NCI-H510A treated with DMSO at 0.1 percent for 48 hours (cell line): ENCODE measurements around the gene PRDX5.
A peak's percentile ranks its signal among the peaks of the same experiment; 100 is the strongest.

Experiments used
- DNase-seq: peaks from one replicate; lab custom pipeline; 2025; lab: John Stamatoyannopoulos, UW

PRDX5 gene

GRCh38 chr11:64324692-64325469 lies 7.0 kb downstream of the PRDX5 start:
- DNase-seq = no peak

- no peak for DNase-seq
Observed at GRCh38 chr11:64327375-64327774, 9.5 kb downstream of the PRDX5 start.

- no peak for DNase-seq
Observed at GRCh38 chr11:64327993-64328392, 10.1 kb downstream of the PRDX5 start.

DNA sequence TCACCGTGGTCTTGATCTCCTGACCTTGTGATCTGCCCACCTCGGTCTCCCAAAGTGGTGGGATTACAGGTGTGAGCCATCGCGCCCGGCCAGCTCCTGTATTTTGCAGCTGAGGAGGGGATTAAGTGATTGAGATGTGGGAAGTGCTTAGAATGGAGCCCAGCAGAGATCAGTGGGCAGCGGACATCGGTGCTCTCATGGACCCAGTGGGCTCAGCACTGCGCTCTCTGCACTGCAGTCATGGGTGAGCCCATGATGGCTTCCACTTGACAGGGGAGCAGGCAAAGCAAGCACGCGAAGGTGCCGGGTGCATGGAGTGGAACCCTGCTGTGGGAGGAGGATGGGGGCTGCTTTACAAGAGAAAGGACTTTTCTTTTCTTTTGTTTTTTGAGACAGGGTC lies 13.0 kb downstream of the PRDX5 start:
- no peak for DNase-seq

DNA sequence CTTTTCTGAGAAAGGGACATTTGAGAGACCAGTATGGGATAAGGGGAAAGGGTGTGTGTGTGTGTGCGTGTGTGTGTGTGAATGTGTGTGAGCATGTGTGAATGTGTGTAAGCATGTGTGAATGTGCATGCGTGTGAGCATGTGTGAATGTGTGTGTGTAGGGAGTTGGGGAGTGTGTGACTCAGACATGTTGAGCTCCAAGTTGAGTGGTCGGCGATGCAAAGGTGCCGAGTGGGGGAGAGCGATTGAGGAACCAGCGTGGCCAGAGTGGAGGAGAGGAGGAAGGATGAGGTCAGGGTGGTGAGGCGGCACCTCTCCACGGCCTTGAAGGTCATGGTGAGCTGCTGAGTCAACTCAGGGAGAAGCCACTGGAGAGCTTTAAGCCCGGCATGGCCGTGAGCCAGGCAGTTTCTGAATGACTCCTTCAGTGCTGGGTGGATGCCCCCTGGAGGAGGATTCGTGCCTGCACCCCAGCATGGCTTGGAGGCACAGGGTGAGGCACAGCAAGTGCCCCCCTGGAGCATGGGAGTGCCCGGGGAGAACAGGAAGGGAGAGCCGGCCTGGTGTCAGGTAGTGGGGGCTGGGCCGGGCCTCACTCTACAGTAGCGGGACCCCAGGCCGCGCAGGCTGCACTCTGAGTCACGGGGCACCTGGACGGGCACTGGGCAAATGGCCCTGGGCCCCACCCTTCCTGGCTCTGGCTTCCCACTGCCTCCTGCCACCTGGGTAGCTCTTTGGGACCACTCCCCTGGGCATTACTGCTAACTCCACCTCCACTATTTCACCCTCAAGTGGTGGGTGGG lies 13.8 kb downstream of the PRDX5 start:
- no peak for DNase-seq

DNA sequence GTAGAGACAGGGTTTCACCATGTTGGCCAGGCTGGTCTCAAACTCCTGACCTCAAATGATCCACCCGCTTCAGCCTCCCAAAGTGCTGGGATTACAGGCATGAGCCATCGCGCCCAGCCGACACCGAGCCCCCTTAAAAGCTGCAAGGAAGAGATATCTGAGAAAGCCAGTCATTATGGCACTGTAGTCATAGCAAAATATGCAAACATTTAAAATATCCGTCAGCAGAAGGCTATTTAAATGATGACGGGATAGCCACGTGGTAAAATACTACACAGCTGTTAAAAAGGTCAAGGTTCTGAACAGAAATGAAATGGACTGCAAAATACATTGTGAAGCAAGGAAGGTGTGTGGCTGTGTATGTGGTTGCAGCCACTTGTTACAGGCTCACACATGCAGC lies 15.6 kb downstream of the PRDX5 start:
- DNase-seq = no peak

DNA sequence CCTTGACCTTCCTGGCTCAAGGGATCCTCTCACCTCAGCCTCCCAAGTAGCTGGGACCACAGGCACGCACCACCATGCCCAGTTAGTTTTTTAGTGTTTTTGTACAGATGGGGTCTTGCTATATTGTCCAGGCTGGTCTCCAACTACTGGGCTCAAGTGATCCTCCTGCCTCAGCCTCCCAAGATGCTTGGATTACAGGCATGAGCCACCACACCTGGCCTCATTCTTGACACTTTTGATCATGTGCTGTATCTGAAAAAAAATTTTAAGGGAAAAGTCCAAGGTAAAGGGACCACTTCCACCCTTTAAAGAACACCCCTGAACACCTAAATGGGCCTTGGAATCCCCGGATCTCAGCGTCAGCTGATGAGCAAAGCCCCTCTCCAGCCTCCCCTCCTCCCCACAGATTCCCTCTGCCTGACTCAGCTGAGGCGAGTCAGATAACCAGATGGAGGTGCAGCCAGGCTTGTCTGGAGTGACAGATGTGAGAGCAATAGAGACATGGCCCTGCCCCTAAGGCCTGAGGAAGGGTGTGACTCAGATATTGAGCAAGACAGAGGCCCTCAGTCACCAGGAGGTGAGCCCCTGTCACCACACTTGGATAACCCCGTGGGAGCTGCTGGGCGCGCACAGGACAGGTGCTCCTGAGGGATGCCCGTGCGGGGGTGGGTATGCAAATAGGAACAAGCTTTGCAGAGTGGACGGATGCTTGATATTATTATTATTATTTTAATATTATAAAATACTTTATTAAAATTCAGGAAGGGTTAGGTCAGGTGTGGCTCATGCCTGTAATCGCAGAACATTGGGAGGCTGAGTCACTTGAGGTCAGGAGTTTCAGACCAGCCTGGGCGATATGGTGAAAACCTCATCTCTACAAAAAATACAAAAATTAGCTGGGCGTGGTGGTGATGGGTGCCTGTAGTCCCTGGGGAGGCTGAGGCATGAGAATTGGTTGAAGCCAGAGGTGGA lies 17.1 kb downstream of the PRDX5 start:
- peak; percentile 89 for DNase-seq

DNA sequence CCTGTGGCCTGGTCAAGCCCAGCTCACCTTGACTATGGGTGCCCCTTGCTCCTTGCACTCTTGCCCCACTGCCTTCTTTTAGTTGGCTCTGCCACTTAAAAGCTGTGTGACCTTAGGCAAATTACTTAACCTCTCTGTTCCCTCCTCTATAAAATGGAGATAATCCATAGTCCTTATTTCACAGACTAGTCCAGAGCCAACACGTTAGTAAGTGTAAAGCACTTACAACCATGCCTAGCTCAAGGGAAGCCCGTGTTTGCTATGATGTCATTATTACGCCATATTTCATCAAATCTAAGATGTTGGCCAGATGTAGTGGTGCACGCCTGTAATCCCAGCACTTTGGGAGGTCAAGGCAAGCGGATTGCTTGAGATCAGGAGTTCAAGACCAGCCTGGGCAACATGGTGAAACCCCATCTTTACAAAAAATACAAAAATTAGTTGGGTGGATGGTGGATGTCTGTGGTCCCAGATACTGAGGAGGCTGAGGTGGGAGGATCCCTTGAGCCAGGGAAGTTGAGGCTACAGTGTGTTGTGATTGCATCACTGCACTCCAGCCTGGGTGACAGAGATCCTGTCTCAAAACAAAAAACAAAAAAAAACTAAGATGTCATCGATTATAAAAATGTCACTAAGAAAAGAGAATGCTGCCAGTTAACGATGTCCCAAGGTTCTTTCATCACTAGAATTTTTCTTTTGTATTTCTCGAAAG lies 19.8 kb downstream of the PRDX5 start:
- DNase-seq = no peak

GRCh38 chr11:64338716-64339115 lies 20.8 kb downstream of the PRDX5 start:
- DNase-seq = no peak

DNA sequence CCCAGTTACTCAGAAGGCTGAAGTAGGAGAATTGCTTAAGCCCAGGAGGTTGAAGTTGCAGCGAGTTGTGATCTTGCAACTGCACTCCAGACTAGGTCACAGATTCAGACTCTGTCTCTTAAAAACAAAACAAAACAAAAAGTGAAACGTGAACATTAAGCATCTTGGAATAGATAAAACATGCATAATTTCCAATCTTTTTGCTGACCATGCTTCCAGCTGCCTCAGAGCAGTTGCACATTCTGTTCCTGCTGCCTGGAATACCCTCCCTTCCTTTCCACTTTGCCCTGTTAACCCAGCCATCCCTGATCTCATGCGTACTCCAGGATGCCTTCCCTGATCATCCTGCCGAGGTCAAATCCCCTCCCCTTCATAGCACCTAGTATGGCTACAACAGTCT lies 21.4 kb downstream of the PRDX5 start:
- no peak for DNase-seq

GRCh38 chr11:64339754-64340408 lies 22.0 kb downstream of the PRDX5 start, which contains the start of gene CCDC88B:
CCDC88B (plus strand) TSS chr11:64340204; CDS start chr11:64340267, 63 bp downstream.
- no peak for DNase-seq

GRCh38 chr11:64340671-64341335 lies 22.9 kb downstream of the PRDX5 start:
- no peak for DNase-seq

DNA sequence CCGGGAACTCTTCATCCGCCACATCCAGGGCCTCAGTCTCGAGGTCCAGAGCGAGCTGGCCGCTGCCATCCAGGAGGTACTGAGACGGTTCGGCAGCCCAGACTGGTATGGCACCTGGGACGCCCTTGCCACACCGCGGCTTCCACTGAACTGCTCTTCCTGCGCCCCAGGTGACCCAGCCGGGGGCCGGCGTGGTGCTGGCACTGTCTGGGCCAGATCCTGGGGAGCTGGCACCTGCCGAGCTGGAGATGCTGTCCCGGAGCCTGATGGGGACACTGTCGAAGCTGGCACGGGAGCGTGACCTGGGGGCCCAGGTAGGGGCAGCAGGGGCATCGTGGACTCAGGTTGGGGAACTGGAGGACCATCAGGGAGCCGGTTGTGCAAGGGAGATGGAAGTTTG lies 23.5 kb downstream of the PRDX5 start:
- no peak for DNase-seq

GRCh38 chr11:64341851-64342791 lies 24.2 kb downstream of the PRDX5 start:
- no peak for DNase-seq

DNA sequence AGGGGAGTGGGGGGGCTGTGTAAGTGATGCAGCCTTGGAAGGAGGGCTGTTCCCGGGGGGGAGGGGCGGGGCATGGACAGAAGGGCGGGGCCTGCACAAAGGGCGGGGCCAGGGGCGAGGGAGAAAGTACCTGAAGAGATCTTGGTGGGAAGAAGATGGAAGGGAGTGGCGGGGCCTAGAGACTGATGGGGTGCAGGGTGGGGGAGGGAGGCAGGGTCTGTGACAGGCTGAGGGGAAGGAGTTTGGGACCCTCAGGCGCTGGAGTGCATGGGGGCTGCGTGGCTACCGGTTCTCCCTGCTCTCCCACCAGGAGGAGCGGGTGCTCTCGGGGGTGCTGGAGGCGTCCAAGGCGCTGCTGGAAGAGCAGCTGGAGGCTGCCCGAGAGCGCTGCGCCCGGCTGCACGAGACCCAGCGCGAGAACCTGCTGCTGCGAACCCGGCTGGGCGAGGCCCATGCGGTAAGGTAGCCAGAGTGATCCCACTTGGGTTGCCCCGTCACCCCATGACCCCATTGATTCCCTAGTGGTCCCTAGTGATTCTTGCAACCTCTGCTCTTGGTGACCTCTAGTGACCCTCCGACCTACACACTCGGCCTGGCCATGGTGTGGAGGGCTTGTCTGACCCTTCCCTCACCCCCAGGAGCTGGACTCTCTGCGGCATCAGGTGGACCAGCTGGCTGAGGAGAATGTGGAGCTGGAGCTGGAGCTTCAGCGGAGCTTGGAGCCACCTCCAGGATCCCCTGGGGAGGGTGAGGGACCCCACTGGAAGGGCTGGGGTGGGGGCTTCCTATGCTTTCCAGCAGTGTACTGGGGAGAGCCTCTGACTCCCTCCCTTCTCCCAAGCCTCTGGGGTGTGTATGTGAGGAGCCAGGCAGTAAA lies 25.2 kb downstream of the PRDX5 start:
- DNase-seq = no peak

- DNase-seq = no peak
Observed at GRCh38 chr11:64343767-64344559, 26.0 kb downstream of the PRDX5 start.

GRCh38 chr11:64344787-64345186 lies 26.9 kb downstream of the PRDX5 start:
- no peak for DNase-seq
